SU-DHL-6 (cell line): ENCODE data around the gene OR1L6.

Experiments used
- H2AFZ ChIP-seq: fragments of 200-600 bp; sonication (generic); 2 replicates; pipeline ENCODE4 v1.6.1; 2014; ENCODE audit warnings: low read depth, mild to moderate bottlenecking, moderate library complexity, mixed read lengths, antibody characterized with exemption, low read length; ENCODE audit not compliant: severe bottlenecking
- H3F3A ChIP-seq: fragments of 200-600 bp; shearing (Covaris generic); 2 replicates; pipeline ENCODE4 v1.6.0; 2016; ENCODE audit warnings: antibody characterized with exemption, mild to moderate bottlenecking; ENCODE audit not compliant: insufficient read depth
- H3K27ac ChIP-seq: fragments of 200-600 bp; sonication (generic); 2 replicates; pipeline ENCODE4 v1.5.1; 2016; ENCODE audit warnings: low read depth, mild to moderate bottlenecking, low read length, moderate library complexity, mixed read lengths
- H3K27me3 ChIP-seq: fragments of 200-600 bp; sonication (generic), shearing (Covaris generic); 2 replicates; pipeline ENCODE4 v1.6.0; 2014; ENCODE audit warnings: mild to moderate bottlenecking, low read length
- H3K36me3 ChIP-seq: fragments of 200-600 bp; sonication (generic); 2 replicates; pipeline ENCODE4 v1.6.1; 2014; ENCODE audit warnings: mild to moderate bottlenecking, low read length, mixed read lengths
- H3K4me2 ChIP-seq: fragments of 300-600, 200-600 bp; shearing (Covaris generic), sonication (generic); 2 replicates; pipeline ENCODE4 v1.6.0; 2014; ENCODE audit warnings: low read length, low read depth, mild to moderate bottlenecking; ENCODE audit not compliant: poor library complexity, severe bottlenecking
- H3K4me3 ChIP-seq: fragments of 200-600 bp; sonication (generic); 2 replicates; pipeline ENCODE4 v1.5.1; 2014; ENCODE audit warnings: antibody characterized with exemption, low read length, mild to moderate bottlenecking, mixed read lengths; ENCODE audit not compliant: insufficient read depth, poor library complexity, severe bottlenecking
- H3K79me2 ChIP-seq: fragments of 200-600 bp; sonication (generic); 2 replicates; pipeline ENCODE4 v1.6.1; 2014; ENCODE audit warnings: mild to moderate bottlenecking, low read length, moderate library complexity; ENCODE audit not compliant: insufficient read depth
- H3K9ac ChIP-seq: fragments of 200-600 bp; sonication (generic); 2 replicates; pipeline ENCODE4 v1.7.0; 2014; ENCODE audit warnings: mild to moderate bottlenecking, low read length
- H3K9me2 ChIP-seq: fragments of 200-600 bp; sonication (generic); replicated peaks from 2 replicates; pipeline ENCODE4 v1.6.1; 2014; ENCODE audit warnings: low read length; ENCODE audit not compliant: insufficient read depth
- H3K9me3 ChIP-seq: fragments of 200-600 bp; sonication (generic); 2 replicates; pipeline ENCODE4 v1.6.1; 2014; ENCODE audit warnings: low read length, mixed read lengths; ENCODE audit not compliant: insufficient read depth
- H4K20me1 ChIP-seq: fragments of 200-600 bp; sonication (generic); 2 replicates; pipeline ENCODE4 v1.6.1; 2014; ENCODE audit warnings: low read depth, mild to moderate bottlenecking, antibody characterized with exemption, low read length, moderate library complexity, mixed read lengths
- CTCF ChIP-seq: fragments of 200-600 bp; sonication (generic); IDR thresholded peaks from one replicate; pipeline ENCODE4 v1.5.1; 2017; ENCODE audit warnings: antibody characterized with exemption, mild to moderate bottlenecking, low read length, moderate library complexity; ENCODE audit not compliant: insufficient read depth, poor library complexity, severe bottlenecking
- EZH2phosphoT487 ChIP-seq: fragments of 200-600 bp; sonication (generic), shearing (Covaris generic); conservative IDR thresholded peaks from 2 replicates; pipeline ENCODE4 v1.6.1; 2018; ENCODE audit warnings: mild to moderate bottlenecking, antibody characterized with exemption, low read length, moderate library complexity, mixed read lengths

Gene OR1L6

GRCh38 chr9:122780026-122780425, 37.9 kb downstream of the OR1L6 start:
- no peaks in the 10 kb centered on the region for H3K36me3 ChIP-seq
- H3K9me2 ChIP-seq: no peaks in the 10 kb centered on the region
- no peaks in the 10 kb centered on the region; the same call in 1 of the 2 replicates for H3K27me3 ChIP-seq
- H2AFZ ChIP-seq: no peak overlapping the region
- TF ChIP-seq CTCF (no peak), EZH2phosphoT487 (no peak)
- no peak overlapping the region for H3K9ac ChIP-seq
- no peak overlapping the region for H3K4me2 ChIP-seq
- no peak overlapping the region for H3K4me3 ChIP-seq
- H4K20me1 ChIP-seq: no peaks in the 10 kb centered on the region
- H3K9me3 ChIP-seq: no peaks in the 10 kb centered on the region
- H3K27ac ChIP-seq: no peak overlapping the region
- no peaks in the 10 kb centered on the region for H3F3A ChIP-seq
- no peaks in the 10 kb centered on the region for H3K79me2 ChIP-seq

GRCh38 chr9:122781671-122782070, 39.6 kb downstream of the OR1L6 start:
- no peak overlapping the region for H3K9ac ChIP-seq
- H3K27ac ChIP-seq: no peak overlapping the region
- H3K9me3 ChIP-seq: no peaks in the 10 kb centered on the region
- H3K4me3 ChIP-seq: no peak overlapping the region
- H4K20me1 ChIP-seq: no peaks in the 10 kb centered on the region
- no peaks in the 10 kb centered on the region for H3K9me2 ChIP-seq
- H2AFZ ChIP-seq: no peak overlapping the region
- H3K4me2 ChIP-seq: no peak overlapping the region
- TF ChIP-seq CTCF: no peak
- no peak for TF ChIP-seq EZH2phosphoT487
- H3K27me3 ChIP-seq: no peaks in the 10 kb centered on the region; the same call in 1 of the 2 replicates
- no peaks in the 10 kb centered on the region for H3F3A ChIP-seq
- no peaks in the 10 kb centered on the region for H3K79me2 ChIP-seq
- H3K36me3 ChIP-seq: no peaks in the 10 kb centered on the region

DNA sequence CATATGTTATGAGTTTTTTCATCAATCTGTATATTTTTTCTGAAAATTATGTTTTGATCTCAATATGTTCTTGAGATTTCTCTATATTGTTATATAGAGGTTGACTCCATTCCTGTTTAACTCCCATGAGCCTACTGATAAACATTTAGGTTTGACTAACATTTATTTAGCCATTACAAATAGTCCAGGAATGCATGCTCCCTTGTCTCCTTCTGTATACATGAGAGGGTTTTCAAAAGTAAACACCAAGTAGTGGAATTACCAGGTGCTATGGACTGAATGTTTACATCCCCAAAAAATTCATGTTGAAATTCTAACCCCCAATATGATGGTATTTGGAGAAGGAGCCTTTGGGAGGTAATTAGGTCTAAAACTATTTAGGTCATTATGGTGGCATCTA, 43.2 kb downstream of the OR1L6 start:
- Histone ChIP-seq H2AFZ (no peak overlapping the region), H3K27ac (no peak overlapping the region)

More for the DNA sequence above, 43.2 kb downstream of the OR1L6 start:
- H3K36me3 ChIP-seq: no peaks in the 10 kb centered on the region
- TF ChIP-seq EZH2phosphoT487 (no peak), CTCF (no peak)
- no peaks in the 10 kb centered on the region for H4K20me1 ChIP-seq
- H3K9ac ChIP-seq: no peak overlapping the region
- H3F3A ChIP-seq: no peaks in the 10 kb centered on the region
- H3K4me2 ChIP-seq: no peak overlapping the region
- H3K9me3 ChIP-seq: no peaks in the 10 kb centered on the region
- no peaks in the 10 kb centered on the region for H3K27me3 ChIP-seq
- H3K79me2 ChIP-seq: no peaks in the 10 kb centered on the region
- H3K4me3 ChIP-seq: no peak overlapping the region
- H3K9me2 ChIP-seq: no peaks in the 10 kb centered on the region
